Muscle of back (tissue), 13 donors: ENCODE results near the gene MYO1F. TPM values are rescaled to one million over a fixed set of nuclear protein-coding genes. Genes with fewer than 3 reads are reported as not detected.
"Not testable (repeated sequence)": the region's sequence is repeated elsewhere in the genome, so short reads cannot be mapped to it uniquely, and the experiment has no call there.

Experiments used
- DNase-seq, 3 donors: peaks; one replicate each; pipeline versions ENCODE4 v3.0.0 to v3.0.0-alpha.2; 2013
- long read RNA-seq, 9 donors: transcript quantifications; one replicate each; lab custom pipeline, GENCODE V29; 2026
- polyA plus RNA-seq, 10 donors: library from polyadenylated mRNA; unstranded; fragments of 120-200 nt; gene quantifications; one replicate each; pipeline ENCODE4 v1.2.1, GENCODE V29; 2013; ENCODE audit not compliant: insufficient read length in 10 of 10

MYO1F gene
- 10 to 100 TPM in 1 of 10 donors, 1 to 10 TPM in 9; 3.4 to 13.7 (median 5.8) TPM for polyA plus RNA-seq
- long read RNA-seq, donor 1 = 0 reads
- long read RNA-seq, donor 2 = 0 reads
- long read RNA-seq, donor 3 = 0 reads
- long read RNA-seq, donor 4 = 0 reads
- long read RNA-seq, donor 5 = 0 reads
- long read RNA-seq, donor 6 = 0 reads
- long read RNA-seq, donor 7 = 0 reads
- long read RNA-seq, donor 8 = 0 reads
- long read RNA-seq, donor 9, partial matches to known transcripts = 0 of 1 reads
- long read RNA-seq, donor 9, other reads (novel, unspliced or antisense) = 0 of 1 reads

DNA sequence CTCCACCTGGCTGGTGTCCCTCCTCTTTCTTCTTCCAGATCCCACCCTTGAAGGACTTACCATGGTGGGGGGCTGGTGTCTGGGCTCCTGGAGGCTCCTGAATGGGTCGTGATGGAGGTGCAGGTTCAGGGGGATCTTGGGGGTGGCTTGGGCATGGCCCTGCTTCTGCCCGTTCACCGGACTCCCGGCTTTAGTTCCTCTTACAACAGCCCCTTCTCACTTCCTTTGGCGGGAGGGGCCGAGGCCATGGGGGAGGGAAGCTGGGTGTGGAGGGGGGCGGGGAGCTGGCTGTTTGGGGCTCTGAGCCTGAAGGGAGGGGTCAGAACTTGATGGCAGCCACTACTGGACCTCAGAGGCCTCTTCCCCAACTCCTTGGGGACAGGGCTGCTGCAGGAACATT is at the start of gene MYO1F:
MYO1F (minus strand) TSS at position 196 of the 400 bp plus-strand sequence; CDS start at position 63, 133 bp downstream.
- DNase-seq = peak in 1 of 3 donors; percentile 33

GRCh38 chr19:8626842-8627241 is 49.6 kb upstream of the MYO1F start:
- no peak for DNase-seq

DNA sequence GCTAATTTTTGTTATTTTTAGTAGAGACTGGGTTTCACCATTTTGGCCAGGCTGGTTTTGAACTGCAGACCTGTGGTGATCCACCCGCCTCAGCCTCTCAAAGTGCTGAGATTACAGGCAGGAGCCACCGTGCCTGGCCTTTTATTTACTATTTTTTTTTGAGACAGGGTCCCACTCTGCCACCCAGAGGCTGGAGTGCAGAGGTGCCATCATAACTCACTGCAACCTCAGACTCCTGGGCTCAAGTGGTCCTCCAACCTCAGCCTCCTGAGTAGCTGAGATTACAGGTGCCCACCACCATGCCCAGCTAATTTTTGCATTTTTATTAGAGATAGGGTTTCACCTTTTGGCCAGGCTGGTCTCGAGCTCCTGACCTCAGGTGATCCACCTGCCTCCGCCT is 45.6 kb upstream of the MYO1F start:
- DNase-seq = not testable (repeated sequence)

GRCh38 chr19:8618751-8619150 is 41.5 kb upstream of the MYO1F start:
- DNase-seq = no peak

DNA sequence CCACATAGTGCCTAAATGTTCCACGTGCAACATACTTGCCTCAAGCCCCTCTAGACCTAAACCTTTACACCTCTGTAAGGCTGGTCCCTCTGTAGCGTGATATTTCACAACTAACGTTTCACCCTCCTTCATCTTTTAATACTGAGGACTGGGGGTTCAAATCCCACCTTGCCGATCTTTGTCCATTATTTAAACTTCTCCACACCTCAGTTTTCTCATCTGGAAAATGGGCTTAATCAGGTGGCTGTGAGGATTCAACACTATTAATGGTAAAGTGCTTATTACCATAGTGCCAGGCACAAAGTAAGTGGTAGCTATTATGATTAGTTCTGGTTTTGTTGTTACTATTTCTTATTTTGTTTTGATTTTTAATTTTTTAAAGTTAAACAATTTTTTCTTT is 40.7 kb upstream of the MYO1F start:
- no peak for DNase-seq

GRCh38 chr19:8617325-8617724 is 40.1 kb upstream of the MYO1F start:
- DNase-seq = not testable (repeated sequence)

- no peak for DNase-seq
Measured at GRCh38 chr19:8616861-8617260, 39.6 kb upstream of the MYO1F start.

DNA sequence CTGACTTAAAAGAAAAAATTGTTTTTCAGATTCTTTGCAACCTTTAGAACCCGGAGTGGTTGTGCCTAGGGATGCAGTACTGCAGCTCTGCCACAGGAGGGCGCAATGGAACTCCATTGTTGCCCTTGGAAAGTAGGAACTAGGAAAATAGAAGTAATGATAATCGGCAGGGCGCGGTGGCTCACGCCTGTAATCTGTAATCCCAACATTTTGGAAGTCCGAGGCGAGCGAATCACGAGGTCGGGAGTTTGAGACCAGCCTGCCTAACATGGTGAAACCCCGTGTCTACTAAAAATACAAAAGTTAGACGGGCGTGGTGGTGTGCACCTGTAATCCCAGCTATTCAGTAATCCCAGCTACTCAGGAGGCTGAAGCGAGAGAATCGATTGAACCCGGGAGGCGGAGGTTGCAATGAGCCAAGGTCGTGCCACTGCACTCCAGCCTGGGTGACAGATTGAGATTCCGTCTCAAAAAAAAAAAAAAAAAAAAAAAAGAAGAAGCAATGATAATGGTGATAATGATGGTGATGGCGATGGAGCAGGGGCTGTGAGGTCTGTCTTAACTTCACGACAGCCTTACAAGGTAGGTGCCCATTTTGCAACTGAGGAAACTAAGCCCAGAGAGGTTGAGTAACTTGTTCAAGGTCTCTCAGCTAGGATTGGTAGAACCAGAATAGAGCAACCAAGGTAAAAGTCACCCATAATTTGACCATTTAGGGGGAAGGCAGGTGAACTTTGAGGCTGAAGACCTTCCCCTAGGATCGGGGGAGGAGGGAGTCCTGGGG is 38.8 kb upstream of the MYO1F start:
- DNase-seq = peak in 2 of 3 donors; percentile 63 to 75

DNA sequence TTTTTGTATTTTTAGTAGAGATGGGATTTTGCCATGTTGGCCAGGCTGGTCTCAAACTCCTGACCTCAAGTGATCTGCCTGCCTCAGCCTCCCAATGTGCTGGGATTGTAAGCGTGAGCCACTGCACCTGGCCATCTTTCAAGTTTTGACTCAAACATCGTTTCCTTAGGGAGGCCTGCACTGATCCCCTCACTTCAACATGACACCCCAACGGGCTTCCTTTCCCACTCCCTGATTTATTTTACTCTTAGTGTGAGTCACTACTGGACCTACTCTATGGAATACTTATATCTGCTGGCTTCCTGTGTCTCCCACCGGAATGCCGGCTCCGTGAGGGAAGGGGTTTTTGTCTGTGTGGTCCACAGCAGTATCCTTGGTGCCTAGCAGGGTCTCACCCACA is 37.8 kb upstream of the MYO1F start:
- no peak for DNase-seq

- no peak for DNase-seq
Measured at GRCh38 chr19:8614455-8614854, 37.2 kb upstream of the MYO1F start.

DNA sequence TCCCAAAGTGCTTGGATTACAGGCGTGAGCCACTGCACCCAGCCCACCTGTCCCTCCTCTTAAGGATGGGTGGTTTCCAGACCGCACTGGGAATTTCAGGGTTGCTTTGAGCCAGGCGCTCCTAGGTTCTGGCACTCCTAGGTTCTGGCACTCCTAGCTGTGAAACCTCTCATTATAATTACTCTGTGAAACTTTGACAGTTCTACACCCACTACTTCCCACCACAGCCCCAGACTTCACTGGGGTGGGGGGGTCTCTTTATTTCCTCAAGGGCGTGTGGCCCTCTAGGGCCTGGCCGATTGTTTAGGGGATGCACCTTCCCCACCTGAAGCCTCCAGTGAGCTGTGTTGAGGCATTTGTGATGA is 35.5 kb upstream of the MYO1F start:
- no peak for DNase-seq

- peak; percentile 63 to 87 (median 77) for DNase-seq
Measured at GRCh38 chr19:8611877-8612806, 34.9 kb upstream of the MYO1F start.

- DNase-seq = no peak
Measured at GRCh38 chr19:8611391-8611876, 34.2 kb upstream of the MYO1F start.

GRCh38 chr19:8610936-8611300 is 33.7 kb upstream of the MYO1F start:
- DNase-seq = no peak

- peak in 2 of 3 donors; percentile 55 to 85 for DNase-seq
Measured at GRCh38 chr19:8610041-8610935, 33.0 kb upstream of the MYO1F start, which contains the start of gene ADAMTS10. ADAMTS10 (minus strand) TSS chr19:8610715; CDS start chr19:8605710, 5,005 bp downstream.

DNA sequence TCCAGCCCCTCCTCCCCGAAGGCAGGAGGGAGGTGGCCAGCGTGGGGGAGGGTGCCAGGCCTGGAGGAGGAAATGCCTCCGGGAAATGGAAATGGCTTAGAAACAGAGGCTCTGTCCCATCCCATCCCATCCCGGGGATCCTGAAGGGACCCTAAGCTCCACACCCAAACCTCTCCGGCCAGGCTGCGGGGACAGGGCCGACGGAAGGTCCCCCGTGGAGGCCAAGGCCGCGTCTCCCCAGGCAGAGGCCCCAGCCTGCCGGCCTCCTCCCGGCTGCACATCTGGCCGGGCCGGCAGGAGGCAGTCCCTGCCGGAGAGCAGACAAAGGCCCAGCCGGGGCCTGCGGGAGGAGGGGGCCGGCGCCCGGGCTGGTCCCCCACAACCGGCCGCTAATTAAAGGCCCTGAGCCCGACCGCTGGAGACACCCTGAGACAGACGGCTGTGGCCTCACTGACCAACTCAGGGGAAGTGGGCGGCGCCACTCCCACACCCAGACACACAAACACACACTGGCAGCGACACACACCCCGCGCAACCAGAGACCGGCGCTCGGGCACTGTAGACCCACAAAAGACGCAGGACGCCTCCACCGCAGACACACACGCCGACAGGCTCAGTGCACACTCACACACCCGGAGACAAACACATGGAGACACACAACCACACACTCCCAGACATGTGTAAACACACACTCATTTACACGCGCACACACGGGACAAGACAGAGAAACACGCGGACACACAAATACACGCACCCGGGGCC is 32.2 kb upstream of the MYO1F start:
- peak in 2 of 3 donors; percentile 61 to 91 for DNase-seq

DNA sequence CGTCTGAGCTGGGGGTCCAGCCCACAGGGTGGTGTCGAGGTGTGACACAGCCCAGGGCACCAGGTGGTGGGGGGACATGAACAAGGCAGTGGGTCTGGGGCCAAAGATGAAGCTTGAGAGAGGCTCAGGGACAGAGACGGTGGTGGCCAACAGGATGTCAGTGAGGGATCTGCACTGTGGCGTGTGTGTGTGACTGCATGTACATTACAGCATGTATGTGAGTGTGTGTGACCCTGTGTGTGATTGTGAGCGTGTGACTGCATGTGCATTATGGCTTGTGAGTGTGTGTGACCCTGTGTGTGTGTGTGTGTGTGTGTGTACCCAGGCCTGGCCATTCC is 31.7 kb upstream of the MYO1F start:
- DNase-seq = no peak

GRCh38 chr19:8607386-8607785 is 30.1 kb upstream of the MYO1F start:
- DNase-seq = no peak

DNA sequence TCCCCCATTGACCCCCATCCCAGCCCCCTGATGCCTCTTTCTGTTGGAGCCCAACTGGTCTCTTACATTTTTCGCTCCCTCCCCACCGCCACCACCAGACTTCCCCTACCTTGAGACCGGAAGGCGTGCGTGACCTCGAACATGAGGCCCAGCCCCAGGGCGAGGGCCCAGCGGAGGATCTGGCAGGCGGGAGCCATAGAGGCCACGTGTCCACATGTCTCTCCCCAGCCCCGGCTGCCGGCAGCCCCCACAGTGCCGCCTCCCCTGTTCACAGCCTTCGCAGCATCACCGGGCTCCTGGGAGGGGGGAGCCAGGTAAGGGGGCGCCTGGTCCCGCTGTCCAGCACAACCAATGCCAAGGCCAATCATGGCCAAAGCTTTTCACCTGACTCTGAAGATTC is 28.3 kb upstream of the MYO1F start:
- no peak for DNase-seq

DNA sequence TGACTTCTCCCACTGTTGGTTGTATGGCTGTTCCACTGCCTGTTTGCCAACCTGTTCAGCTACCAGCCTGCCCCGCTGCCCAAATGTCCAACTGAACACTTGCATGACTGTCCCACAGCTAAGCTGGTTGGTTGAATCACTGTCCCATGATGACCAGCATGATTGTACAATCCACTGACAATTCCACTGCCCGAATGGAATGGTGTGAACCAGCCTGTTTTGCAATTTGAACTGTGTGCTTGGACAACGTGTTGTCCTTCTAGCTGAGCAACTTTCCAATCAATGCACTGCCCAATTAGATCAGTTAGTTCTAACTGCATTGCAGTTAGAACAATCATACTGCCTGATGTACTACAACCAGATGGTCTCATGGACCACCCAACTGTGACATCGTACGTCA is 24.6 kb upstream of the MYO1F start:
- DNase-seq = no peak
